ENCODE measurements around the gene AIPL1.
"Not testable (repeated sequence)": the region's sequence is repeated elsewhere in the genome, so short reads cannot be mapped to it uniquely, and the experiment has no call there.

The AIPL1 gene, protein sequence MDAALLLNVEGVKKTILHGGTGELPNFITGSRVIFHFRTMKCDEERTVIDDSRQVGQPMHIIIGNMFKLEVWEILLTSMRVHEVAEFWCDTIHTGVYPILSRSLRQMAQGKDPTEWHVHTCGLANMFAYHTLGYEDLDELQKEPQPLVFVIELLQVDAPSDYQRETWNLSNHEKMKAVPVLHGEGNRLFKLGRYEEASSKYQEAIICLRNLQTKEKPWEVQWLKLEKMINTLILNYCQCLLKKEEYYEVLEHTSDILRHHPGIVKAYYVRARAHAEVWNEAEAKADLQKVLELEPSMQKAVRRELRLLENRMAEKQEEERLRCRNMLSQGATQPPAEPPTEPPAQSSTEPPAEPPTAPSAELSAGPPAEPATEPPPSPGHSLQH

GRCh38 chr17:6435051-6435450, at the start of gene AIPL1:
TSS of gene AIPL1 (minus strand) at chr17:6435121. CDS start at chr17:6435104, 17 bp downstream.
- no peak for DNase-seq

GRCh38 chr17:6483507-6483906, 48.6 kb upstream of the AIPL1 start:
- no peak for DNase-seq

DNA sequence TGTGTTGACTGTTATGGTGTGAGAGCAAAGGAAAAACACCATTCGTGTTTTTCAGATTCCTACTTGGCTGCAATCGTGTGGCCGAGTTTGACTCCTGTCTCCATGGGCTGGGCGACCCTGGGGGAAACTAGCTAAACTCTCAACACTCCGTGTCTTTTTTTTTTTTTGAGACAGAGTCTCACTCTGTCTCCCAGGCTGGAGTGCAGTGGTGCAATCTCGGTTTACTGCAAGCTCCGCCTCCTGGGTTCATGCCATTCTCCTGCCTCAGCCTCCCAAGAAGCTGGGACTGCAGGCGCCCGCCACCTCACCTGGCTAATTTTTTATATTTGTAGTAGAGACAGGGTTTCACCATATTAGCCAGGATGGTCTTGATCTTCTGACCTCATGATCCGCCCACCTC, 47.9 kb upstream of the AIPL1 start:
- DNase-seq, result not testable (repeated sequence)

DNA sequence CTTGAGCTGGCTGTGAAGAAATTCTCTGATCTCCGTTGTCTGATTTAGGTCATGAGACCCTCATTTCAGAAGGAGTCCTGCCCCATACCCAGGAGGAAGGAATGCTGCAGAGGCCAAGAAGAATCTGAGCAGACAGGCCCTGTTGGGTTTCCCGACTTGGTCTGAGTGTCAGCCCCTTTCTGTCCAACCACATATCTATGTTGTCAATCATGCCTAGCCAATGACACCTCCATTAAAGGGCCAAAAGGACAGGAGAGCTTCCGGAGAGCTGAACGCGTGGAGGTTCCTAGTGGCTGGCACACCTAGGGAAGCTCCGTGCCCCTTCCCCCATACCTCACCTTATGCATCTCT, 47.2 kb upstream of the AIPL1 start:
- DNase-seq, result no peak

GRCh38 chr17:6480303-6480675, 45.4 kb upstream of the AIPL1 start:
- DNase-seq, result no peak

GRCh38 chr17:6479622-6480302, 44.8 kb upstream of the AIPL1 start:
- no peak for DNase-seq

DNA sequence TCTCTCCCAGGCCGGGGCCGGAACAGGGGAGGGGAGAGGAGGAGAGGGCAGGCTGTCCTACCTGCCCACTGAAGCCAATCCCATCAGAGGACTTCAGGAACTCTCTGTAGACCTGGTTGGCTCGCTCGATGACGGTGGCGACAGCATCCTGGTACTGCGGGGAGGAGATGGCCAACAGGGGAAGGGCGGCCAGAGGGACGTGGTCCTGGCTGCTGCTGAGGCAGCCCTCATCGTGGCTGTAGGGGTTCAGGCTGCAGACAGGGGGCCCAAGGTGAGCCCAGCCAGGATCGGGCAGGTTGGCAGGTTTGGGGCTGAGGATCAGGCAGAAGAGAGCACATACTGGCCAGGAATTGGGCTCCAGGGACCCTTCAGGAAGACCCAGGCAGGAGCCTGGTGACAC, 43.6 kb upstream of the AIPL1 start:
- DNase-seq, result no peak

- DNase-seq, result no peak
Observed at GRCh38 chr17:6477831-6478383, 43.0 kb upstream of the AIPL1 start.

DNA sequence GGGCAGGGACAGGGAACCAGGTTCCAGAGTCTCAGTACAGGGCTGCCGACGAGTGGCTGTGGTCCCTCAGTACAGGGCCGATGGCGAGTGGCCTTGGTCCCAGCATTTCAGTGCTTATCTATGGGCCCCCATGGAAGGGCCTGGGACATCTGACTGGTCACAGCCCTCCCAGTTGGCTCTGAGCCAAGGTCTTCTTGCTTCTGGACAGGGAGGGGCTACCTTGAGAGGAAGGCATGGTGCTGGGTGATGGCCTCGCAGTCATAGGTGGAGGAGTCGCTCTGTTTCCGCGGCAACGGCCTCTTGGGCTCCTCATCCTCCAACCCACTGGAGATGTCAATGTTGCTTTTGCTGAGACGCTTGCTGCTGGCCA, 41.9 kb upstream of the AIPL1 start:
- DNase-seq, result no peak

DNA sequence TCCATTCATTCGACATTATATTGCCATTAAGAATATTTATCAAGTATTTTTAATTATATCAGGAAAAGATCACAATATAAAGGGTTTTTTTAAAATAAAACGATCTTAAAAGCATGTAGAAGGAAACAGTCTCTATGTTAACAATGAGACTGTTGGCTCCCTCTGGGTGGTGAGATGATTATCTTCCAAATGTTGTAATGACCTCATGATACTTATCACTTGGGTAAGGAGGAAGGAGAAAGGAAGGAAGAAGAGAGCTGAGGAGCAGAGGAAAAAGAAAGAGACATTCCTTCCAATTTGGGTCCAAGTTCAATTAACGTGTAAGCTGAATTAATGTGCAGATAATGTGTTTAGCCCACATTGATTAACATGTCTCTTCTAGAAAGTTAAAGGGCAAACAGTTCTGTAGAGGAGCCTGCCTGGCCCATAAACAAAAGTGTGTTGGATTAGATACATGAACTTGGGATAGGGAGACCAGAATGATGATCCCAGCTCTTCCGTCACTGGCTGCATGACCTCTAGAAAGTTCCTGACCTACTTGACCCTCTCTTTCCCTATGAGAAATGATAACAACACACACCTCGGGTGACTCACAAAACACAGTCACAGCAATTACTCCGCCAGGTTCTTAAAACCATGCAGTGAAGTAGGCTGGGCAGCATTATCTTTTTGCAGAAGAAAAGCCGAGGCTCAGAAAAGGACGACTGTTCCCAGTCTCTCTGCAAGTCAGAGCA, 41.3 kb upstream of the AIPL1 start:
- DNase-seq, result no peak

GRCh38 chr17:6475411-6475810, 40.5 kb upstream of the AIPL1 start:
- no peak for DNase-seq

- no peak for DNase-seq
Observed at GRCh38 chr17:6474906-6475305, 40.0 kb upstream of the AIPL1 start.

- no peak for DNase-seq
Observed at GRCh38 chr17:6474376-6474775, 39.5 kb upstream of the AIPL1 start.

DNA sequence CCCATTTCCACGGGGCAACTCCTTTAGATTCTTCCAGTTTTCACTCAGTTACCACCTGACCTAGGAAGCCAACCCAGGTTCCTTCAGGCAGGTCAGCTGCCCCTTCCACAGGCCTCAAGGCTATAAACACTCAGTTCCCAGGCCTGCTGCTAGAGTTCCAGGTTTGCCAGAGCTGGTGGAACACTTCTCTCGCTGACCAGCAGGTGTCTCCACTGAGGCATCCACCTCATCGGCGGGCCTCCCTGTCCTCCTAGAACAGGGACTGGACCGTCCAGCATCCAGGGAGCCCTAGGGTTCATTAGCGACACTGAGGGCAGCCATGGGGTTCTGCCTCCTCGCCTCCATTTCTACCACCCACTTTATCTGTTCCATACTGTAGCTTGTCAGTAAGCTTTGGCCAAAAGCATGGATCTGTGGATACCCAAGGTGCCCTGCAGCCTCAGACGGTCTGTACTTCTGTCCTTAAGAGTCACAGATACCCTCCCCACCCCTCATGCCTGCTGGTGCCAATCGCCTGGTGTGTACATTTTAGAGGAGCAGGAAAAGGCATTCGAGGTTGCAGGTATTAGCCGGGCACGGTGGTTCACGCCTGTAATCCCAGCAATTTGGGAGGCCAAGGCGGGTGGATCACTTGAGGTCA, 38.3 kb upstream of the AIPL1 start:
- DNase-seq, result peak; percentile 79

- DNase-seq, result no peak
Observed at GRCh38 chr17:6472517-6472916, 37.6 kb upstream of the AIPL1 start.

- DNase-seq, result no peak
Observed at GRCh38 chr17:6471531-6472465, 36.9 kb upstream of the AIPL1 start.

GRCh38 chr17:6470751-6471521, 36.0 kb upstream of the AIPL1 start:
- no peak for DNase-seq

GRCh38 chr17:6470146-6470718, 35.3 kb upstream of the AIPL1 start:
- DNase-seq, result no peak

- DNase-seq, result no peak
Observed at GRCh38 chr17:6468051-6468790, 33.3 kb upstream of the AIPL1 start.

GRCh38 chr17:6467567-6467966, 32.6 kb upstream of the AIPL1 start:
- no peak for DNase-seq

Data from stimulated activated CD4-positive, alpha-beta T cell treated with anti-CD3 and anti-CD28 coated beads, Interleukin-15, amount 100 ng/mL, for 24 hours (primary cell).